Raji (cell line): ENCODE results near the gene PSMB7.

Experiments
- POLR2A ChIP-seq: IDR thresholded peaks from 2 replicates; pipeline ENCODE4 v1.6.1; 2011; ENCODE audit warnings: low read depth, low read length, control low read depth; ENCODE audit not compliant: insufficient read depth

The PSMB7 gene

DNA sequence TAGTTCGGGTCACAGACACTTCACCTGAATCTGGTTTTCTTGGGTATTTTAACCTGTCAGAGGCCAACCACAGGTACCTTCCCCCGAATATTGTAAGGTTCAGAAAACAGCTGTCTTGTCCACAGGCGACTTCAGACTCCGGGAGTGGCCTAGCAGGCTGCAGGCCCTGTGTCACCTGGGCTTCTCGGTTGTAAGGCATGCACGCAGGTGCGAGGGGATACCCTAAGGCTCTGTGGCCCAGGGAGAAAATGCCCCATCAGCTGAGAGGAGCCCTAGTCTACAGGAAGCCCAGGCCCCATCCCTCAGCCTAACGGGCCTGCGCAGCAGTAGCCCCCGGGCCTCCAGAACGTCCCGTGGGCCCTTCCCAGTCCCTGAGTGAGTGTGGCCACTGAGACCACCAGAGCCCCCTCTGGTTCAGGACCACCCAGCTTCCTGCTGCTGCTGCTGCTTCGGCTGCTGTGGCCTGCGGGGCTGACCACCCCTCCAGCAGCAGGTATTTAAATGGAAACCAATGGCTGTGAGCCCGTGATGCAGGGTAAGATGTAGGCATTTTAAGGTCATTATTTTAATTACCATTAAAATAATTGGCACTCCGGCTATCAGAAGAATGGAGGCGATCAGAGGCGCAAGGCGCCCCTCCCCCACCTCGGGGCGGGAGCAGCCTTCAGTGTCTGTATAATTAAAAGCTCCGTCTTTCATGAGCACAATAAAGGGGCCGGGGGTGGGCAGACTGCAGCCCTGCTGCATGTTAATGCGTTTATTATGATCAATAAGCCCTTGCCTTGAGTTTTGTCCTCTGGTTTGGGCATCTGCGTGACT is 65.4 kb downstream of the PSMB7 start:
- TF ChIP-seq POLR2A, result no peak

DNA sequence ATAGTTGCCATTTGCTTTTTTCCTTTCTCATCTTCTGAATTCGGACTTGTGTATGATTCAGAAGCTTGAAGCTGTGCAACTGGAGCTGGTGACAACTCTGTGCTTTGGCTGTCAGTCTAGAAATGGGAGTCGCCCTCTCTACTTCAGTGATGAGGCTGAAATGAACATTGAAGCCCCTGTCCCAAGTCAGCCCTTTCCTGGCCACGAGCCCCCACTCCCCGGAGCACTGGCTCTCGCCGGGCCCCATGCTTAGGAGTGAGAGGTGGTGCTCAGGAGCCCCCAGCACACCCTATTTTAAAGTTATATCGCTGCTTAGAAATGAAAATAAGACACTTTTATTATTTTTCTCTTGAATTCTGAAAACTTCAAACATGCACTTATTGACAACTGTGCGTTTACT is 66.0 kb downstream of the PSMB7 start:
- TF ChIP-seq POLR2A, result no peak

DNA sequence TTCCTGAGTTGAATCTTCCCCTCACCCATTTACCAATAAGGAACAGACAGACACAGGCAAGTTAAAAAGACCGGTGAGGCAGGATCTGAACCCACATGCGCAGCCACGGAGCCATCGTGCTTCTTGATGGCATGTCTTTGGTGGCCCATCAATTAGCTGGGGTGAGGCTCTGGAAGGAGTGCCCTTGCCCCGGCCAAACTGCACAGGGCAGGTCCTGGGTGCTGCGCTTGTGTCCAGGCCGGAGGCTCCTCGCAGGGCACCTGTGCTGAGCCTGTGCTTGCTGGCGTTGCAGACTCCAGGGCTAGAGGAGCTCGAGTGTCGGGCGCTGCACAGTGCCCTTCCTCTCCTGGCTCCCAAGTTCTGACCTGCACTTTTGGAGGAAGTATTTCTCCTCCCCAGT is 66.4 kb downstream of the PSMB7 start:
- TF ChIP-seq POLR2A, result no peak

DNA sequence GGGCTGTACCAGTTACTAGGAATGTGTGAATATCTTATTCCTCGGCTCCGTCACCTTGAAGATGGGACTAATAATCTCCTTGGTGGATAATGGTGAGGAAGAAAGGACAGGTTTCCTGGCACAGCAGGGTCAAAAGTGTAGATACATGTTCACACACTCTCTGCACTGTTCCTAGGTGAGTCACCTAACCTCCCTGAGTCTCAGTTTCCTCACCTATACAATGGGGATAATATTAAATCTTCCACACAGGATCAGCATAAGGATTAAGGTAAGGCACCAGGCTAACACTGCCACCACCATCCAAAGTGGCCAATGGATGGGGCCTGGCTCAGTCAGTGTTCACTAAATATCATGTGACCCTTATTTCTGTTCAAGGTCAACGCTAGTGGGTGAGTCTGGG is 66.9 kb downstream of the PSMB7 start:
- TF ChIP-seq POLR2A, result no peak

DNA sequence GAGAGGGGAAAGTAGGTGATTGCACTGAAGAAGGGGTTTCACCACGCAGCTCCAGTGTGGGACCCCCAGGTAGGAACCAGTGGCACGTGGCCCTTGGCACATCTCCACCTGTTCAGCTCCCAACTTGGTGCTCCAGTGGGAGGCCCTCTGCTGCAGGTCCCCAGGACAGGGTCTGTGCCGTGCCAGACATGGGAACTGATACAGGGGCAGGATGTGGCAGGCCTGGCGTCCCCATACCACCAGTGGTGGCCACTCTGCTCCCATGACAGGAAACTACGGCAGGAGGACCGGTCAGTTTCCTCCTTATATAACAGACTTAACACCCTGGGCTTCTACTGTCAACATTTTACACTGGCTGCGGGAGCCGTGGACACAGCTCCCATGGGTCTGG is 67.3 kb downstream of the PSMB7 start:
- TF ChIP-seq POLR2A, result no peak

DNA sequence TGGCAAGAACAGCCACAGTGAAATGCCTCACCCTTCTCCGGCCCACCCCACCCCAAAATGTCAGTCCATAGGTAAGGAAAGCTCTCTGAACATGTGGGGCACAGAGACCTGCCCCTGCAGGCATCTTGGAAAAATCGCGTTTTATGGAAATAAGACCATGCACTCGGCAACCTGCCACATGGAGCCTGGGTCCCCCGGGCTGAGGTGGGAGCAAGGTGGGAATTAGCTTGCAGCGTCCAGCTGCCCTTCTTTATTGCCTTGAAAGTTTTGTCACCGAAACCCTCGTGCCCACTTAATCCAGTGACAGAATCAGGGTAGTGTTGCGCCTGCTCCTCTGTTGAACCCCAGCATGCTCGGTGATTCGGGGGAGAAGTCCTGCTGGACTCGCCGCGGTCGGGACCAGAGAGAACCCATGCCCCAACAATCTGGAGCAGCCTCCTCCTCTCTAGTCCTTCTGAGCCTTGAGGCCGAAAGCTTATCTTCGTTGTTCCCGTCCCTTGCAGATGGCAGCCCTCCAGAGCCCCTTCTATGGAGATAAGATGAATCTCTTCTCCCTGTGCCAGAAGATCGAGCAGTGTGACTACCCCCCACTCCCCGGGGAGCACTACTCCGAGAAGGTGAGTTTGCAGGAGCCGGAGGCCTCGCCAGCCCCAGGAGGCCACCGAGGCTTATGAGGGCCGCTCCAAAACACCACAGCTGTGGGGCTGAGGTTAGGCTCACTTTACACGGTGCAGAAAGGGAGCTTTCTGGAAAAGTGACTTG is 67.9 kb downstream of the PSMB7 start:
- TF ChIP-seq POLR2A, result no peak

DNA sequence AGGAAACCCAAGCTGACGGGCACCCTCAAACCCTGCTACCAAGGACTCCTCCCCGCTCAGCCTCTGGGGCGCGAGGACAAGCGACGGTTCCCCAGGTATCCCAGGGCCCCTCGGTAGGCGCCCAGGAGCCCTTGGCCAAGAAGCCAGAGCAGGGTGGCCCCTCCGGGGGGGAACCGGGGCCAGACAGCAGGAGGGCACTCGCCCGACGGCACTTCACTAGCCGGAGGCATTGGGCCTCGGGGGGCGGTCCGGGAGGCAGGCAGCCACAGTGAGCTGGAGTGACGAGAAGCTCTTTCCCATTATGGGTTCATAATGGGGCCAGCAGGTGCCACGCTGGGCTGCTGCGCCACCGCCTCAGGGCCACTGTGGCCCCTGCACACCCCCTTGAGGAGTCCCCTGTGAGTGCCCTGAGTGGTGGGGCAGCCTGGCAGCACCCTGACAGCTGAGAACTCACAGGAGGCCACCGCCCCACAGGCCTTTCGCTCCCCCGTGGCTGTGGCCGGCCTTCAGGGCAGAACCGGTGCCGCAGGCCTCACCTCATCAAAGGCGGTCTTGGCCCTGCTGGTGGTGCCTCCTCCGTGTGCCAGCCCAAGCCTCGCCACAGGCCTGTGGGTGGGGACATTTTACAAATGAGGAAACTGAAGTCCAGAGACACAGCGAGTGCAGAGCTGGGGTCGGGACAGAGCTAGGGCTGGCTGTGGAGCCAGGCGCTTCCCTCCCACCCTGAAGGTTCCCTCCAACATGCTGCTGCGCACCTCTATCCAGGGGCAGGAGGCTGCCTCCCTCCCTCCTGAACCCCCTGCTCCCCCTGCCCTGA is 68.7 kb downstream of the PSMB7 start:
- no peak for TF ChIP-seq POLR2A

DNA sequence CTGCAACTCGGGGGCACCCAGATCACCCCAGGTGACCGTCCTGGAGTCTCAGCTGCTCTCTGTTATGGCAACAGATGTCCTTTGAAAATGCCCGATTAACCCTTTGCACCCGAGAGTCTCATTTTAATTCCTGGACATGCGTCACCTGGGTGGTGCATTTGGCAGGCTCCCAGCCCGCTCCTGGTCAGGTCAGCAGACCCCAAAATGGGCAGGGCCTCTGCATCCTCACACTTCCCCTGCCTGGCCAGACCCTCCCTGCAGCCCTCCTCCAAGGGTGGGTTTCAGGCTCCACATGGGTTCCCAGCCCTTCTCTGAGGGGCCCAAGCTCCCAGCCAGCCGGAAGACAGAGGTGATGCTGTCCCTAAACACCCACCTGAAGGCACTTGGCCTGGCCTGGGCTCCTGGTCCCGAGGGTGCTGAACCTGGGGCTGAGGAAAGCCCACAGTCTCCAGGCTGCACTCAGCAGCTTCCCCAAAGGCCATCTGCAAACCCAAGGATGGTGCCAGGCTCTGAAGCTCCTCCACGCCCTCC is 69.4 kb downstream of the PSMB7 start:
- no peak for TF ChIP-seq POLR2A

DNA sequence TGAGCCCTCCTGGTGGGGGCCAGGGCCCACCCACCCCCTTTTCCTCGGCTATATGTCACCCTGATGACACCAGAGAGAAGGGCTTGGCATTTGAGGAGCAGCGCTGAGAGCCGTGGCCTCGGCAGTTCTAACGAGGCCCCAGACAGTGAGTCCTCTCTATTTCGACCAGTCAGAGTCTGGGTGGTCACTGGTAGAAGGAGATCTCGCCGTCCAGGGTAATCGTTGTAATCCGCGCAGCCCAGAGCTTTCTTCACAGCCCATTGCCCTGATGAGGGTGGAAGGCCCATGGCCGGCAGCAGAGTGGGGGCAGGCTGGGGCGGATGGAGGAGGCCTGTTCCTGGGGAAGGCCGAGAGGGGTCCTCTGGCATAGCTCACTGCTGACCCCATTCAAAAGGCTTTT is 70.2 kb downstream of the PSMB7 start:
- TF ChIP-seq POLR2A, result no peak

DNA sequence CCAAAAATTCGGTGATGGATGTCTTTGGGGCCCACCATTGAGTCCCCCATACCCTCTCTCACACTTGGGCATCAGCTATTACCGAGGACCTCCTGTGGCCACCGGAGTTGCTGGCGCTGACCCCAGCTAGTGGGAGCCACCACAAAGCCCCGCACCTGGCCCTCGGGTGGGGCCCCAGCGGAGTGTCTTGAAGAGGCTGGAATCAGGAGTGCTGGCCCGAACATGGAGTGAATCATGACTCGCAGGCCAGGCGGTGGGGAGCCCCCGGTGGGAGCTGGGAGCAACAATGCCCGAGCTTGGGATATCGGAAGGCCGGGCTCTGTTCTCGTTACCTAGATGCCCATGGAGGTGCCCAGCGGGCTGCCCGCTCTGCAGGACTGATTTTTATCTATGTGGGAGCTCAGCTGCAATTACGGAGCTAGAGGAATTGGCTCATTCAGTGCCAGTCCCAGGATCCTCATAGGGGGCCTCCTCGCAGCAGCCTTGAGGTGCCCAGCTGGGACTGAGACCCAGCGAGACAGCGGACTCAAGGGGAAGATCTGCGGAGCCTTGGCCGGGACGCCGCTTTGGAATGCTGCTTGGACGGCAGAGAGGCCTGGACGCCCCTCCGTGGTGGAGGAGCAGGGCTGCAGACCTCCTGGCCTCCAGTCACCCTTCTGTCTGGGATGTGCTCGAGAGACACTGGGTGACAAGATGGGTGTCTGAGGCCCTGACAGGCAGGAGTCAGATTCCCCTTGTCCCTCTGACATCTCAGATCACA is 70.8 kb downstream of the PSMB7 start:
- TF ChIP-seq POLR2A, result no peak

DNA sequence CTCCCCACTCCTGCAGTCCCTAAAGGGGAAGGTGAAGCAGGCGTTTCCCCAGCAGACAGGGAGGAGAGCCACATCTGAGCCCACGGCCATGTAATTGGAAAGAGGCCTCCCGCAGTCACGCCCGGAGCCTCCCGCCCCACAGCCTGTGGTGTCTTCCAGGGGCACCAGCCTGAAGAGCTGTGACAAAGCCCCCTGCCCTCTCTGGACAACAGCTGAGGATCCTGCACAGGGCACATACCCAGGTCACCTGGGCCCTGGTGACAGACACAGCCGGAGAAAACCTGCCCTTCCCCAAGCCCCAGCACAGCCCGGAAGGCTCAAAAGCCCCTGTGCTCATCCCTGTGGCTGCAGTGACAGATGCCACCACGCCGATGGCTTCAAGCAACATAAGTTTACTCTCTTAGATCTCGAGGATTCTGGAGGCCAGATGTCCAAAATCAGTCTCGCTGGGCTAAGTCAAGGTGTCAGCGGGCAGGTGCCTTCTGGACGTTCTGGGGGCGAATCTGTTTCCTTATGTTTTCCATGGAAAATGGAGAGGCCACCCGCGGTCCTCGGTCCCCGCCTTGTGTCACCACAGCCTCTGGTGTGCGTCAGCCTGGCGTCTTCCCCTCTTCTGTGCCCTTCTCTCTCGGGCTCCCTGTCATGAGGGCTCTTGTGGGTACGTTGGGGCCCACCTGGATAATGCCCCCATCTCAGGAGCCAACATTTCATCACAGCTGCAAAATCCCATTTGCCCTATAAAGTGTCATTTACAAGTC is 71.5 kb downstream of the PSMB7 start:
- no peak for TF ChIP-seq POLR2A

DNA sequence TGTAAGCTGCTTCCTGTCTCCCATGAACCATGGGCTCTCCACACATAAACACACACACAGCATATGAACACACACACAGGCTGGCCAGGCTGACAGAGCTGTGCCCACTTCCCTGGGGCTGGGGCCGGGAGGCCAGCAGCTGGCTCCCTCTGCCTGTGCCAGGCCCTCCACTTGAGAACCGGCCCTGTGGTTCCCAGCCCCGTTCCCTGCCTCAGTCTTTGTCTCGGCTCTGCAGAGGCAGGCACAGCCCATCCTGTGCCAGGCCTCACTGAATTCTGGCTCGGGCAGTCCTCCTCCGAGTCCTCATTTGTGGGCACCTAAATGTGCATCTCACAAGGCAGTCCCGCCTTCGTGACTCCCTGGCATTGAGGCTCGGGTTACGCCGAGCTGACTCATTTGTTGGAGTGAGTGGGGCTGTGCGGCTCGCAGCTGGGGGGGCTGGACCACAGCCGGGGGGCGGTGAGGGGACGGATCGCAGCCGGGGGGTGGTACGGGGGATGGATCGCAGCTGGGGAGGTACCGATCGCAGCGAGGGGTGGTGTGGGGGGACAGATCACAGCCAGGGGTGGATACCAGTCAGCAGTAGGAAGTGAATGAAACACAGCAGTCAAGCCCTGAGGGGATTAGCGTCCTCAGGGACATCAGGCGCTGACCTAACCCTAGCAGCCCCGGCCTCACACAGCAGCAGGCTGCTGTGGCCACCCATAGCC is 72.3 kb downstream of the PSMB7 start:
- TF ChIP-seq POLR2A, result no peak

DNA sequence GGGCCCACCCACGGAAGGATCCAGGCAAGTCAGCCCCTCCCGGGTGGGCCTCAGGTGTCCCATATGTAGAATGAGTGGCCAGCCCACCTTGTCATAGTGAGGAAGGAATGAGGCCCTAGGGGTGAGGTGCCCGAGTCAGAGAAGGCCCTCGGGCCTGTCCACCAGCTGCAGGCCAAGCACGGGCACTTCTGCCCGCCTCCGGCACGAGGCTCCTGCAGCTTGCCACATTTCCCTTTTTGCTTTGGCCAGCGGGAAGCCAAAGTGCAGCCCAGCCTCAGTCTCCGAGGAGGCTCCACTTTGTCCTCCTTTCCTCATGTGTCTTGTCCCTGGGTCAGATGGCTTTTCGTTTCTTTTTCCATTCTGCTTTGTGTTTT is 72.9 kb downstream of the PSMB7 start:
- TF ChIP-seq POLR2A, result no peak
